ELR (cell line): Measurements from ENCODE around the gene RINL.
"Not testable (repeated sequence)": the region's sequence is repeated elsewhere in the genome, so short reads cannot be mapped to it uniquely, and the experiment has no call there.

Source experiments
- DNase-seq: peaks from one replicate; pipeline ENCODE4 v3.0.0-alpha.2; 2015; ENCODE audit warnings: low read depth

The RINL gene

DNA sequence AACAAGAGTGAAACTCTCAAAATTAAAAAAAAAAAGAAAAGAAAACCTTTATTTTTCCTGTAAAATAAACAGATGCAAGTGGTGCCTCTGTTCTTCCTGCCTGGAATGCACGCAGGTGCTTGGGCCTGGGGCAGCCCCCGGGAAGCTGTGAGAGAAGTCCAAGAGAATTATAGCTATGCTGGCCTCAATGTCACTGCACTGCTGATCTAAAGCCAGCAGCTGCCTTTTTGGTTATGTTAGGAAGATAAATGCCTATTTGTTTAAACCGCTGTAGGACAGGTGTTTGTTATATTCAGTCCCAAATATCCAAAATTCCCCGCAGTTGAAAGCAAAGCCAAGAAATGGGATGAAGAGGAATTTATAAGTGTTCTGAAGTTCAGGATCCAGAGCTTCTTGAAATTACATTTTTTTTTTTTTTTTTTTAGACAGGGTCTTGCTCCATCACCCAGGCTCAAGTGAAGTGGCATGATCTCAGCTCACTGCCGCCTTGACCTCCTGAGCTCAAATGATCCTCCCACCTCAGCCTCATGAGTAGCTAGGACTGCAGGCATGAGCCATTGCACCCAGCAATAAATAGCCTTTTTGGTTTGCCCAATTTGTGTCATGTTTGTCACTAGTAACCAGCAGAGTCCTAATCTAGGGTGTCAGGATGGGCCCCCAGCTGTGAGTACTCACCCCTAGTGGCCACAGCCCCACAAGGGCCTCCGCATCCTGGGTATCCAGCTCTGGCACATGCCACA lies 2.2 kb downstream of the RINL start:
- DNase-seq: no peak

- not testable (repeated sequence) for DNase-seq
These were observed 4.7 kb downstream of the RINL start for GRCh38 chr19:38873400-38873799.

GRCh38 chr19:38870612-38871011 lies 7.5 kb downstream of the RINL start:
- no peak for DNase-seq

DNA sequence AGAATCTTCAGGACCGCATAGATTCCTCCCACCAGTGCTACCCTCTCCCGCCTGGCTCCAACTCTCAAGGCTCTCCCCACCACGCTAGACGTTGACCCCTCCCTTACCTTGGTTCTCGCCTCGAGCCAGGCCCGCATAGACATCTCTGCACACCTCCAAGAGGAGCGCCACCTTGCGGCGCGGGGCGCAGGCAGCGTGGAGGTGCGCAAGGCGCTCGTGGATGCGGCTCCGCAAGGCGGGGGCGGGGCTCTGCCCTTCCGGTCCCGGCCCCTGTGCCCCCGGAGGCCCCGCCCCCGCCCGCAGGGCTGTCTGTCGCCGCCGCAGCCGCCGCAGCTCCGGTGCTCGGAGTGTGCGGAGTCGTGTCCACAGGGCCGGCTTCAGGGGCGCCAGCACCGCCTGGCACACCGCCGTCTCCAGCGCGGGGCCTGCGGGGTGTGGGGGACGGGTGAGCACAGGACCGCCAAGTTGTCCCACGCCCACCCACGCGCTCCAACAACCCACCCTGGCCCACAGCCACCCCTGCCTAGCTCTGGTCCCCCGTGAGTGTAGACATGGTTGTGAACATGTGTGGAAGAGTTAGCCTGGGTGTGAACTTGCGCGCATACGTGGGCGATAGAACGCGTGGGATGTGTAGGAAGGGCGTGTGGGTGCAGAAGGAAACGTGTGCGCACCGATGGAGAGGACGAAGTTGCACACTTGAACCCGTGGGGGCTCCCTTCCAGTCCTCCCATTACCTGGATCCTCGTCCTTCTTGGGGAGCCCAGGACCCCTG lies 8.1 kb downstream of the RINL start:
- peak; percentile 69 for DNase-seq

DNA sequence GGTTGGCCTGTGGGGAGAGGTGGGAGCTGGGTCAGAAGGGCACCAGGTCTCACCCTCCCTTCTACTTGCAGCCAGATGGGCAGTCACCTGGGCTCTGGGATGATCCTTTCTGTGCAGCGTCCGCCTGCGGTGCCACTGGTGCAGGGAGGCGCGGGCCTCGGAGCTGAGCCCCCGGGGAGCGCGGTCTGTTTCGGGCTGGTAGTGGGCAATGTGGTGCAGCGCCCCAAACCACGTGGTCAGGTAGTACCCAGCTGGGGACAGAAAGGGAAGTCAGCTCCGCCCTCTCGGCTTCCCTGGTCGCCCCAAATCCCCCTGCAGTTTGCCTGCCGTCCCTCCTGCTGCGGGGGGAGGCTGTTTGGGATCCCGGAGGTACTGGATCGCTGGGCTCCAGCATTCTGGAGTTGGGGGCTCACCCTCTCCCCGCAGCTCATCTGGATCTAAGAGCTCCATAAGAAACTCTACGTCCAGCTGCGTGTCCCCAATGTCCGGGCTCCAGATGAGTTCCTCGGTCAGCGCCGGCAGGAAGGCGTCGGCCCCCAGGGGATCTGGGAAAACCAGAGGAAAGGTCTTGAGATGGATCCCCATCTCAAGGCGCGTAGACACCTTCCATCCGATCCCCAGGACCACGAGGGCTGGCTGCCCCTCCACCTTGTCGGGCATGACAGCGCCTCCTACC lies 8.8 kb downstream of the RINL start:
- DNase-seq: no peak

DNA sequence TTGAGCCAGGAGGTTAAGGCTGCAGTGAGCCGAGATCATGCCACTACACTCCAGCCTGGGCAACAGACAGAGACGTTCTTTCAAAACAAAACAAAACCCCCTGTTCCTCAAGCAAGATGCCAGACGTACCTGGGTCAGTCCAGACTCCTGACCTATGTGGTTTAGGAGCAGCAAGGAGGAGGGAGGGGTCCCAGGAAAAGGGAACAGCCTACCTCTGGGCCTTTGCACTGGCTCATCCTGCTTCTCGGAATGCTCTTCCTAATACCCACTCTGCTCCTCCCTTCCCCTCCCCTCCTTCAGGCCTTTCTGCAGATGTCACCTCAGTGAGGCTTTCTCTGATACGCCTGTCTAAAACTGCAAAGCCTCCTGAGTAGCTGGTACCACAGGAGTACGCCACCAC lies 9.5 kb downstream of the RINL start:
- DNase-seq: no peak

- DNase-seq: no peak
These were observed 10.8 kb downstream of the RINL start for GRCh38 chr19:38867171-38867780.

DNA sequence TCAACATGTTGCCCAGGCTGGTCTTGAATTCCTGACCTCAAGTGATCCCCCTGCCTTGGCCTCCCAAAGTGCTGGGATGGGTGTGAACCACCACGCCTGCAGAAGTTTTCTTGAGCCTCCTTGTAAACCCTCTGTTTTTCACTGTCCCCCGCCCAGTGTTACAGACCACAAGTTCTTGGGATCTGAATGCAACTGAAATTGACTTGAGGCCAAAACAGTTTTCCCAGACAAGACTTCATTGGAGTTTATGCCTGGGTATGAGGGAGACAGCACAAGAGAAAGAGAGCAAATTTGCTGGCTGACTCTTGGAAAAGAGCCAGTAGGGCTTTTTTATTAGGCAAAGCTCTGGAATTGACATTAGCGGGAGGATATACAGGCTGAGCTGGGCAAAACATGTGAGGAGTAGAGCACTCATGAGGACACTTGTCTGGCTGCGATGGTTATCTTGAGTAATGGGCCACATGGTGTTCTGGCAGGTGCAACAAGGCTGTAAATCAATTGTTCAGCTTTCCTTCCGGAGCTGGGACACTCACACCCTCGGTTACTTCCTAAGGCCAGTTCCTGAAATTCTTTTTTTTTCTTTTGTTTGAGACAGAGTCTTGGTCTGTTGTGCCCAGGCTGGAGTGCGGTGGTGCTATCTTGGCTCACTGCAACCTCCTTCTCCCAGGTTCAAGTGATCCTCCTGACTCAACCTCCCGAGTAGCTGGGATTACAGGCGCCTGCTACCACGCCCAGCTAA lies 15.6 kb downstream of the RINL start:
- DNase-seq: no peak

DNA sequence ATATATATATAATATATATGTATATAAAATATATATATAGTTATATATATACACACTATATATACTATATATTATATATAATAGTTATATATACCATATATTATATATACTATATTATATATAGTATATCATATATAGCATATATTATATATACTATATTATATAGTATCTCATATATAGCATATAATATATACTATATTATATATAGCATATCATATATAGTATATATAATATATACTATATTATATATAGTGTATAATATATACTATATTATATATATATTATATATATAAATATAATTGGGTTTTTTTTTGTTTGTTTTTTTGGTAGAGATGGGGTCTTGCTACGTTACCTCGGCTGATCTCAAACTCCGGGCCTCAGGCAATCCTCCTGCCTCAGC lies 16.7 kb downstream of the RINL start:
- DNase-seq: no peak

DNA sequence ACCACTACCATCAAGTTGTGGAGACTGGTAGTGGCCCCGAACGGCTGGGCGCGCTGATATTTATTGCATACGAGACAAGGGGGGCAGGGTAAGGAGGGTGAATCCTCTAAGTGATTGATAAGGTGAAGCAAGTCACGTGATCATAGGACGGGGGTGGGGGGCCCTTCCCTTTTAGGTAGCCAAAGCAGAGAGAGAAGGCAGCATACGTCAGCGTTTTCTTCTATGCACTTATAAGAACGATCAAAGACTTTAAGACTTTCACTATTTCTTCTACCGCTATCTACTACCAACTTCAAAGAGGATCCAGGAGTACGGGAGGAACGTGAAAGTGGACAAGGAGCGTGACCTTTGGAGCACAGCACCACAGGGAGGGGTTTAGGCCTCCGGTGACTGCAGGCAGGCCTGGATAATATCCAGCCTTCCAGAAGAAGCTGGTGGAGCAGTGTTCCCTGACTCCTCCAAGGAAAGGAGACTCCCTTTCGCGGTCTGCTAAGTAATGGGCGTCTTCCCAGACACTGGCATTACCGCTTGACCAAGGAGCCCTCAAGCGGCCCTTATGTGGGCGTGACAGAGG lies 18.4 kb downstream of the RINL start:
- not testable (repeated sequence) for DNase-seq

DNA sequence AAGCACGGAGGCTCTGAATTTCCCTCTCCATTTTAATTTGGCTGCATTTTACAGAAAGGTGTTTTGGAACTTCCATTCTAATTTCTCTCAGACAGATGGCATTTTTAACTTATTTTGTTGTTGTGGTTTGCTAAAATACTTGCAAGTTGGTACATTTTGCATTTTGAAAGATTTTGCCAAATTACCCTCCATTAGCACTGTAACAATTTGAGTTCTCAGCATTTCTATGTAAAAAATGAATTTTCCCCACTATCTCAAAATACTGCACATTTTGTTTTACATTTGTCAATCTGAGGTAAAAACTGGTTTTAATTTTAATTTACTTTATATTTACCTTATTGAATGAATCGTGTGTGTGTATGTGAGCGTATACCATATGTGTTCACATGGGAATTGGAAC lies 21.3 kb downstream of the RINL start:
- no peak for DNase-seq

GRCh38 chr19:38855751-38856150 lies 22.3 kb downstream of the RINL start:
- DNase-seq: not testable (repeated sequence)

DNA sequence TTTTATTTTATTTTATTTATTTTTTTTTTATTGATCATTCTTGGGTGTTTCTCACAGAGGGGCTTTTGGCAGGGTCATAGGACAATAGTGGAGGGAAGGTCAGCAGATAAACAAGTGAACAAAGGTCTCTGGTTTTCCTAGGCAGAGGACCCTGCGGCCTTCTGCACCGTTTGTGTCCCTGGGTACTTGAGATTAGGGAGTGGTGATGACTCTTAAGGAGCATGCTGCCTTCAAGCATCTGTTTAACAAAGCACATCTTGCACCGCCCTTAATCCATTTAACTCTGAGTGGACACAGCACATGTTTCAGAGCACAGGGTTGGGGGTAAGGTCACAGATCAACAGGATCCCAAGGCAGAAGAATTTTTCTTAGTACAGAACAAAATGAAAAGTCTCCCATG lies 23.1 kb downstream of the RINL start:
- not testable (repeated sequence) for DNase-seq

DNA sequence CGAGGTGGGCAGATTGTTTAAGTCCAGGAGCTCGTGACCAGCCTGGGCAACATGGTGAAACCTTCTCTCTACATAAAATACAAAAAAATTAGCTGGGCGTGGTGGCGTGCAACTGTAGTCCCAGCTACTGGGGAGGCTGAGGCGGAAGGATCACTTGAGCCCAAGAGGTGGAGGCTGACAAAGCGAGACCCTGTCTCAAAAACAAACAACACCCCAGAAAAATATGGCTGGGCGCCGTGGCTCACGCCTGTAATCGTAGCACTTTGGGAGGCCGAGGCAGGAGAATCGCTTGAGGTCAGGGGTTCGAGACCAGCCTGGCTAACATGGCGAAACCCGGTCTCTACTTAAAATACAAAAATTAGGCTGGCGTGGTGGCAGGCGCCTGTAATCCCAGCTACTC lies 24.9 kb downstream of the RINL start:
- no peak for DNase-seq

GRCh38 chr19:38852231-38853044 lies 25.6 kb downstream of the RINL start:
- DNase-seq: peak; percentile 85

- DNase-seq: peak; percentile 94
These were observed 26.3 kb downstream of the RINL start for GRCh38 chr19:38851622-38852230.

DNA sequence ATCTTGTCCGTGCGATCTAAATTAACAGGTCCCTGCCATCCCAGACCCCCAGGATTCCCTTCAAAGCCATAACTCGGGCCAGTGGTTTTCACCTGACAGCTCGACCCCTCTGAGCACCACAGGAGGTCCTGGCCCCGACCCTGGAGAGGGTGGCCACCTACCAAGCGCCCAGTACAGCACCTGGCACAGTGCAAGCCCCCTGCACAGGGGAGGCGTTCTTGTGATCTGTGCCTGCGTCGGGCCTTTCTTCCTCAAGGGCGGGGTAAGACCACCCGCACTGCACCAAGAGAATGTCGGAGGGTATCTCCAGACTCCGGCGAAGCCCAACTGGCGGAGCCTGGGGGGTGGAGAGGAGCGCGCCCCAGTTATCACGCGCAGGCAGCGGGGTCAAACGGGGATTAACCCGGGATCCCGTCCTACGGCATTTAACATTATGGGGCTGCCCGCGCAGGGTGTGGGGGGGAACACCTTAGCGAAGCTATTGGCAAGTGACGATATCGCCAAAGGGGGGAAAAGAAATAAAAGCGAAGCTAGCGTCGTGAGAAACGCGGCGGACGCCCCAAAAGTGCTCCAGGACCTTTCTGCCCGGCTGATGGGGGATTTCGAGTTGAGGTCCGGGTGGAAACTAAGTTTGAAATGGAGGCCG lies 27.0 kb downstream of the RINL start:
- DNase-seq: peak; percentile 33

- peak; percentile 100 for DNase-seq
These were observed 27.6 kb downstream of the RINL start for GRCh38 chr19:38850436-38850975.

GRCh38 chr19:38849860-38850435 lies 28.1 kb downstream of the RINL start, which contains the start of gene HNRNPL:
Gene HNRNPL, minus strand, starts transcription at chr19:38849986. Its CDS starts 20 bp downstream, at chr19:38849966.
- no peak for DNase-seq
